Mesenchymal stem cell (in vitro differentiated cells and primary cell): ENCODE data around the gene CACNA1S.

ENCODE experiments used
- DNase-seq: peaks from one replicate; pipeline ENCODE4 v3.0.0-alpha.2; 2013
- H2AFZ ChIP-seq: one replicate; pipeline ENCODE4 v1.6.1; 2013; ENCODE audit warnings: low read depth, mild to moderate bottlenecking, control low read depth, inconsistent platforms, low read length, moderate library complexity
- H2AK5ac ChIP-seq: 2 replicates; pipeline ENCODE4 v1.6.1; 2013; ENCODE audit warnings: low read length, moderate library complexity, mild to moderate bottlenecking, inconsistent platforms; ENCODE audit not compliant: severe bottlenecking
- H2BK120ac ChIP-seq: one replicate; pipeline ENCODE4 v1.6.1; 2013; ENCODE audit warnings: low read depth, mild to moderate bottlenecking, inconsistent platforms, low read length, moderate library complexity
- H2BK12ac ChIP-seq, 2 experiments: one replicate each; pipeline ENCODE4 v1.6.1; 2013; ENCODE audit warnings: inconsistent platforms in 2 of 2, low read length in 2 of 2, mild to moderate bottlenecking in 2 of 2, moderate library complexity in 2 of 2, control low read depth in 1 of 2
- H2BK15ac ChIP-seq: one replicate; pipeline ENCODE4 v1.6.1; 2013; ENCODE audit warnings: mild to moderate bottlenecking, low read depth, inconsistent platforms; ENCODE audit not compliant: poor library complexity, severe bottlenecking
- H2BK5ac ChIP-seq: 2 replicates; pipeline ENCODE4 v1.6.1; 2013; ENCODE audit warnings: low read depth, mild to moderate bottlenecking, low read length, control low read depth, inconsistent platforms; ENCODE audit not compliant: poor library complexity, severe bottlenecking
- H3K14ac ChIP-seq, 2 experiments: one replicate each; pipeline ENCODE4 v1.6.1; 2013; ENCODE audit warnings: inconsistent platforms in 2 of 2, low read length in 2 of 2, control low read depth in 1 of 2, mild to moderate bottlenecking in 1 of 2, moderate library complexity in 1 of 2
- H3K18ac ChIP-seq, 2 experiments: one replicate each; pipeline ENCODE4 v1.6.1; 2013; ENCODE audit warnings: inconsistent platforms in 2 of 2, low read length in 2 of 2, control low read depth in 1 of 2, low read depth in 1 of 2, mild to moderate bottlenecking in 1 of 2
- H3K23ac ChIP-seq, 2 experiments: one replicate each; pipeline ENCODE4 v1.6.1; 2013; ENCODE audit warnings: inconsistent platforms in 2 of 2, low read length in 2 of 2, mild to moderate bottlenecking in 2 of 2, moderate library complexity in 2 of 2, control low read depth in 1 of 2
- H3K27ac ChIP-seq: 2 replicates; pipeline ENCODE4 v1.5.1; 2013; ENCODE audit warnings: mild to moderate bottlenecking, moderate library complexity, low read length, control low read depth, inconsistent platforms; ENCODE audit not compliant: poor library complexity, severe bottlenecking
- H3K27me3 ChIP-seq, 2 experiments: 2 replicates each; pipeline versions ENCODE4 v1.6.1 to v1.7.0; 2013; ENCODE audit warnings: low read length in 2 of 2, mild to moderate bottlenecking in 2 of 2, moderate library complexity in 2 of 2, control low read depth in 1 of 2, inconsistent platforms in 1 of 2; ENCODE audit not compliant: control insufficient read depth in 1 of 2, insufficient read depth in 1 of 2
- H3K36me3 ChIP-seq, 2 experiments: 2 replicates each; pipeline versions ENCODE4 v1.6.1 to v1.7.0; 2013; ENCODE audit warnings: low read length in 2 of 2, control low read depth in 1 of 2, inconsistent platforms in 1 of 2, low read depth in 1 of 2, mild to moderate bottlenecking in 1 of 2; ENCODE audit not compliant: insufficient read depth in 2 of 2, control insufficient read depth in 1 of 2
- H3K4ac ChIP-seq, 2 experiments: one replicate each; pipeline ENCODE4 v1.6.1; 2013; ENCODE audit warnings: inconsistent platforms in 2 of 2, low read length in 2 of 2, mild to moderate bottlenecking in 2 of 2, moderate library complexity in 2 of 2, control low read depth in 1 of 2, low read depth in 1 of 2
- H3K4me1 ChIP-seq: 2 replicates; pipeline ENCODE4 v1.6.1; 2013; ENCODE audit warnings: low read depth, low read length, control low read depth; ENCODE audit not compliant: control insufficient read depth, insufficient read depth
- H3K4me2 ChIP-seq: 2 replicates; pipeline ENCODE4 v1.6.1; 2013; ENCODE audit warnings: low read length, mild to moderate bottlenecking, inconsistent platforms; ENCODE audit not compliant: poor library complexity, severe bottlenecking
- H3K4me3 ChIP-seq, 2 experiments: 2 replicates each; pipeline versions ENCODE4 v1.5.1 to v1.7.0; 2013; ENCODE audit warnings: low read length in 2 of 2, mild to moderate bottlenecking in 2 of 2, control low read depth in 1 of 2, low read depth in 1 of 2; ENCODE audit not compliant: insufficient read depth in 1 of 2
- H3K79me1 ChIP-seq: replicated peaks from 2 replicates; pipeline ENCODE4 v1.6.1; 2013; ENCODE audit warnings: mild to moderate bottlenecking, control low read depth, low read length, inconsistent platforms; ENCODE audit not compliant: poor library complexity, severe bottlenecking
- H3K9ac ChIP-seq: 2 replicates; pipeline ENCODE4 v1.7.0; 2013; ENCODE audit warnings: mild to moderate bottlenecking, low read length, moderate library complexity
- H3K9me3 ChIP-seq: 2 replicates; pipeline ENCODE4 v1.7.0; 2013; ENCODE audit warnings: mild to moderate bottlenecking, low read length; ENCODE audit not compliant: control insufficient read depth
- H4K8ac ChIP-seq: one replicate; pipeline ENCODE4 v1.6.1; 2013; ENCODE audit warnings: inconsistent platforms, mild to moderate bottlenecking, low read length, moderate library complexity
- H4K91ac ChIP-seq: one replicate; pipeline ENCODE4 v1.6.1; 2013; ENCODE audit warnings: mild to moderate bottlenecking, low read length, inconsistent platforms
- WGBS: methylation state at CpG from one replicate; pipeline ENCODE4 v1.1.7; 2013; ENCODE audit warnings: mixed read lengths; 5-methylcytosine and 5-hydroxymethylcytosine counted together

CACNA1S gene

DNA sequence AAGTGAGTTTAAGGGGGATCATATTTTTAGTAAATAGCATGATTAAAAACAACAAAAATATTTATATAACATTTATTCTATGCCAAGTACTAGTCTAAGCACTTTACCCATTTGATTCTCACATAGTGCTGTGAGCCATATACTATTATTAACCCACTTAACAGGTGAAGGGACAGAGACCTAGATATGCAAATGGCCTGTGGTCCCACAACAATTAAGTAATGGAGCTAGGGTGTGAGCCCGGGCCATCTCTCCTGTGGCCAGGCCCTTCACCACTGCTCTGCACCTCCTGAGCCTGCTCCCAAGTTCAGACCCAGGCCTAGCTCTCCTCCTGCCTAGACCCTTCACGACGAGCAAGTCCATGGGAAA, 14.2 kb upstream of the CACNA1S start:
- no peak overlapping the region for H3K23ac ChIP-seq
- H3K9ac ChIP-seq, result no peak overlapping the region
- H3K27me3 ChIP-seq, result peaks cover 5 to 44% of the 10 kb centered on the region in 2 experiments
- H3K36me3 ChIP-seq, result peaks cover 0 to 4% of the 10 kb centered on the region in 2 experiments
- no peak overlapping the region for H2BK12ac ChIP-seq
- H3K14ac ChIP-seq, result no peak overlapping the region
- no peak overlapping the region for H3K4ac ChIP-seq
- no peak overlapping the region for H2AFZ ChIP-seq
- WGBS, result 66% methylated on average over 3 of the region's 3 CpGs
- no peak overlapping the region for H4K91ac ChIP-seq
- no peak overlapping the region for H3K4me3 ChIP-seq
- H3K9me3 ChIP-seq, result no peaks in the 10 kb centered on the region
- H2BK15ac ChIP-seq, result no peak overlapping the region
- H3K4me1 ChIP-seq, result peaks cover 20% of the 10 kb centered on the region
- no peak overlapping the region for H4K8ac ChIP-seq
- H2AK5ac ChIP-seq, result no peak overlapping the region
- DNase-seq, result no peak
- peak overlapping the region; percentile 25 for H3K4me2 ChIP-seq
- no peak overlapping the region for H2BK120ac ChIP-seq
- H3K18ac ChIP-seq, result no peak overlapping the region
- no peak overlapping the region for H2BK5ac ChIP-seq
- H3K79me1 ChIP-seq, result no peaks in the 10 kb centered on the region
- H3K27ac ChIP-seq, result no peak overlapping the region

DNA sequence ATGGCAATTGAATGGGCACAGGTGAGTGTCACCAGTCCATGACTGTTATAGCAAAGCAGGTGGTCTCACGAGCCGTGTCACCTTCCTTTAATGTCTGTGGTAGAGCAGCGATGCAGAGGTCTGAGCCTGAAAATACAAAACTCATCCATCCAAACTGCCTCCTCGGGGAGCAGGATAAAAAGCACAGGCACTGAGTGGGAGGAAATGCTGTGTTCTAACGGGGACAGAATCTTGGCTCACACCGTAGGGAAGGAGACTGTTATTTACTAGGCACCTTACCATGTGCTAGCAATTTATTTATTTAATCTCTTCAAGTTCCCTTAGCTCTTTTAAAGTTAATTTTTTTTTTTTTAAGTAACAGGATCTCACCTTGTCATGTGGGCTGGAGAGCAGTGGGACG, 13.6 kb upstream of the CACNA1S start:
- Histone ChIP-seq H3K4me3 (no peak overlapping the region), H3K23ac (no peak overlapping the region), H3K4me1 (peaks cover 20% of the 10 kb centered on the region), H3K9me3 (no peaks in the 10 kb centered on the region), H3K27me3 (peaks cover 7 to 44% of the 10 kb centered on the region in 2 experiments), H2BK15ac (no peak overlapping the region), H4K91ac (no peak overlapping the region), H3K14ac (no peak overlapping the region), H2BK12ac (no peak overlapping the region), H2AK5ac (no peak overlapping the region), H2BK5ac (no peak overlapping the region), H3K27ac (no peak overlapping the region), H3K4me2 (no peak overlapping the region), H3K9ac (no peak overlapping the region), H3K18ac (no peak overlapping the region), H2AFZ (no peak overlapping the region), H3K36me3 (peaks cover 0 to 4% of the 10 kb centered on the region in 2 experiments), H4K8ac (no peak overlapping the region), H3K4ac (no peak overlapping the region), H3K79me1 (no peaks in the 10 kb centered on the region), H2BK120ac (no peak overlapping the region)
- no peak for DNase-seq
- 97% methylated on average over 6 of the region's 7 CpGs for WGBS

DNA sequence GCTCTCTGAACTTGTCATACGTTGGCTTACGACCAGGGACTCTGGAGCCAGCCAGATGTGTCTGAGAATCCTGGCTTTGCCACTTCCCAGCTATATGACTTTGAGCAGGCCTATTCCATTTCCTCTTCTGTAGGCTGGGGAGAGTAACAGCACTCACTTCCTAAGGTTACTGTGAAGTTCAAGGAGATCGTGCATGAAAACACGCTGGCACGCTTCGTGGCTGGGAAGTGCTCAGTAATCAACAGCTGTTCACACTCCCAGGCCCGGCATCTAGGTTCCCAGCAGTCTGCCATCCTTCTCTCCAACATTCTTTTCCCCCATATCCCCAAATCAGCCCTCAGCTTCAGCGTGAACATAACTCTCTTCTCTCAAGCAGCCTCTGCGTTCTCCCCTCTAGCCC, 12.8 kb upstream of the CACNA1S start:
- Histone ChIP-seq H3K79me1 (no peaks in the 10 kb centered on the region), H3K18ac (no peak overlapping the region), H3K36me3 (peaks cover 0 to 4% of the 10 kb centered on the region in 2 experiments), H2BK120ac (no peak overlapping the region), H3K27ac (no peak overlapping the region), H2BK5ac (no peak overlapping the region), H2AK5ac (no peak overlapping the region), H3K9me3 (no peaks in the 10 kb centered on the region), H3K4me2 (no peak overlapping the region), H3K14ac (no peak overlapping the region), H3K23ac (peak overlapping the region in 1 of 2 experiments; percentile 15), H4K8ac (no peak overlapping the region), H3K4ac (no peak overlapping the region), H2BK15ac (no peak overlapping the region), H3K4me1 (peaks cover 20% of the 10 kb centered on the region), H3K4me3 (no peak overlapping the region), H2BK12ac (no peak overlapping the region), H2AFZ (no peak overlapping the region), H3K9ac (no peak overlapping the region), H3K27me3 (peaks cover 10 to 44% of the 10 kb centered on the region in 2 experiments), H4K91ac (no peak overlapping the region)
- 76% methylated on average over 9 of the region's 9 CpGs for WGBS
- DNase-seq, result no peak

DNA sequence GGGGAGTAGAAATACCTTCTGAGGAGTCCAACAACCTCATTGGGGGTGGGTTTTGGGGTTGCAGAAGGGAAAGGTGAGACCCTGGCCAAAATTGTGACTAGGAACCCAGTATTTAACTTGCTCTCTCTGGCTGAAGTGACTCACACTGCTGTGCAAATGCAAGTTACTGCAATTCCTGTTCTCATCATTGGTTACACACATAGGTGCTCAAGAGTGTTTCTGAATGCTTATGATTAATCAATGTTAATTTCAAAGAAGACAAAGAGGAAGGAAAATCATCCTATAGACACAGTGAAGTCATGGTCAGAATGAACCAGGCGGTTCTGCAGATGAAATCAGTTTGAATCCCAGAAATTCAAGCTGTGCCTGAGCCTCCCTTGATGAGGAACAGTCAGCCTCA, 11.6 kb upstream of the CACNA1S start:
- Histone ChIP-seq H3K14ac (no peak overlapping the region), H2BK12ac (no peak overlapping the region), H3K9me3 (no peaks in the 10 kb centered on the region), H3K4me3 (no peak overlapping the region), H4K8ac (no peak overlapping the region), H2AK5ac (no peak overlapping the region), H3K27me3 (peaks cover 10 to 44% of the 10 kb centered on the region in 2 experiments), H3K4ac (no peak overlapping the region), H2BK120ac (no peak overlapping the region), H3K27ac (no peak overlapping the region), H3K18ac (no peak overlapping the region), H3K79me1 (no peaks in the 10 kb centered on the region), H4K91ac (no peak overlapping the region), H2BK15ac (no peak overlapping the region), H3K9ac (no peak overlapping the region), H3K23ac (no peak overlapping the region), H3K36me3 (no peaks in the 10 kb centered on the region), H3K4me2 (no peak overlapping the region), H2BK5ac (no peak overlapping the region), H3K4me1 (peaks cover 20% of the 10 kb centered on the region), H2AFZ (no peak overlapping the region)
- 100% methylated on average over 1 of the region's 1 CpG for WGBS
- DNase-seq, result no peak
